ENCODE data around the gene PVALB.

PVALB gene

GRCh38 chr22:36807627-36808026, 9.2 kb downstream of the PVALB start:
- no peaks in the 10 kb centered on the region for H3K36me3 ChIP-seq (ENCODE audit: insufficient read depth, low read length)
- H3K27me3 ChIP-seq (ENCODE audit: control insufficient read depth in 1 of 2, insufficient read depth in 2 of 2, low read length in 2 of 2) = peaks cover 0 to 4% of the 10 kb centered on the region in 2 donors
- no peak overlapping the region for H3K27ac ChIP-seq (ENCODE audit: low read depth, low read length)
- no peak overlapping the region for H3K4me3 ChIP-seq (ENCODE audit: low read depth in 1 of 2, low read length in 2 of 2)
- no peaks in the 10 kb centered on the region for H3K9me3 ChIP-seq (ENCODE audit: low read length)
- no peak overlapping the region for H3K9ac ChIP-seq (ENCODE audit: low read length)
- H3K4me1 ChIP-seq (ENCODE audit: insufficient read depth, low read length) = no peaks in the 10 kb centered on the region

GRCh38 chr22:36806835-36807234, 10.0 kb downstream of the PVALB start:
- Histone ChIP-seq H3K36me3 (ENCODE audit: insufficient read depth, low read length) (no peaks in the 10 kb centered on the region), H3K9me3 (ENCODE audit: low read length) (no peaks in the 10 kb centered on the region), H3K9ac (ENCODE audit: low read length) (no peak overlapping the region), H3K27me3 (ENCODE audit: control insufficient read depth in 1 of 2, insufficient read depth in 2 of 2, low read length in 2 of 2) (no peaks in the 10 kb centered on the region), H3K4me3 (ENCODE audit: low read depth in 1 of 2, low read length in 2 of 2) (no peak overlapping the region), H3K27ac (ENCODE audit: low read depth, low read length) (no peak overlapping the region), H3K4me1 (ENCODE audit: insufficient read depth, low read length) (no peaks in the 10 kb centered on the region)

GRCh38 chr22:36803358-36803757, 13.5 kb downstream of the PVALB start:
- Histone ChIP-seq H3K4me1 (ENCODE audit: insufficient read depth, low read length) (no peaks in the 10 kb centered on the region), H3K27me3 (ENCODE audit: control insufficient read depth in 1 of 2, insufficient read depth in 2 of 2, low read length in 2 of 2) (no peaks in the 10 kb centered on the region)

GRCh38 chr22:36798674-36799066, 18.2 kb downstream of the PVALB start:
- Histone ChIP-seq H3K27me3 (ENCODE audit: control insufficient read depth in 1 of 2, insufficient read depth in 2 of 2, low read length in 2 of 2) (no peaks in the 10 kb centered on the region), H3K4me1 (ENCODE audit: insufficient read depth, low read length) (no peaks in the 10 kb centered on the region), H3K36me3 (ENCODE audit: insufficient read depth, low read length) (no peaks in the 10 kb centered on the region)

More at GRCh38 chr22:36803358-36803757, 13.5 kb downstream of the PVALB start:
- no peak overlapping the region for H3K4me3 ChIP-seq (ENCODE audit: low read depth in 1 of 2, low read length in 2 of 2)
- no peak overlapping the region for H3K9ac ChIP-seq (ENCODE audit: low read length)
- no peaks in the 10 kb centered on the region for H3K9me3 ChIP-seq (ENCODE audit: low read length)
- no peak overlapping the region for H3K27ac ChIP-seq (ENCODE audit: low read depth, low read length)
- no peaks in the 10 kb centered on the region for H3K36me3 ChIP-seq (ENCODE audit: insufficient read depth, low read length)

GRCh38 chr22:36797911-36798673, 18.7 kb downstream of the PVALB start:
- no peaks in the 10 kb centered on the region for H3K4me1 ChIP-seq (ENCODE audit: insufficient read depth, low read length)
- H3K9me3 ChIP-seq (ENCODE audit: low read length) = no peaks in the 10 kb centered on the region
- no peak overlapping the region for H3K4me3 ChIP-seq (ENCODE audit: low read depth in 1 of 2, low read length in 2 of 2)
- no peak overlapping the region for H3K27ac ChIP-seq (ENCODE audit: low read depth, low read length)
- no peaks in the 10 kb centered on the region for H3K27me3 ChIP-seq (ENCODE audit: control insufficient read depth in 1 of 2, insufficient read depth in 2 of 2, low read length in 2 of 2)
- H3K36me3 ChIP-seq (ENCODE audit: insufficient read depth, low read length) = no peaks in the 10 kb centered on the region
- no peak overlapping the region for H3K9ac ChIP-seq (ENCODE audit: low read length)

More at GRCh38 chr22:36798674-36799066, 18.2 kb downstream of the PVALB start:
- no peak overlapping the region for H3K4me3 ChIP-seq (ENCODE audit: low read depth in 1 of 2, low read length in 2 of 2)
- no peaks in the 10 kb centered on the region for H3K9me3 ChIP-seq (ENCODE audit: low read length)
- H3K27ac ChIP-seq (ENCODE audit: low read depth, low read length) = no peak overlapping the region
- H3K9ac ChIP-seq (ENCODE audit: low read length) = no peak overlapping the region

- H3K4me1 ChIP-seq (ENCODE audit: insufficient read depth, low read length) = no peaks in the 10 kb centered on the region
- no peaks in the 10 kb centered on the region for H3K36me3 ChIP-seq (ENCODE audit: insufficient read depth, low read length)
- no peaks in the 10 kb centered on the region for H3K9me3 ChIP-seq (ENCODE audit: low read length)
- H3K27me3 ChIP-seq (ENCODE audit: control insufficient read depth in 1 of 2, insufficient read depth in 2 of 2, low read length in 2 of 2) = no peaks in the 10 kb centered on the region
- H3K9ac ChIP-seq (ENCODE audit: low read length) = no peak overlapping the region
- H3K27ac ChIP-seq (ENCODE audit: low read depth, low read length) = no peak overlapping the region
- no peak overlapping the region for H3K4me3 ChIP-seq (ENCODE audit: low read depth in 1 of 2, low read length in 2 of 2)
Measured at GRCh38 chr22:36797374-36797773, 19.5 kb downstream of the PVALB start.

GRCh38 chr22:36796552-36797175, 20.2 kb downstream of the PVALB start:
- Histone ChIP-seq H3K4me1 (ENCODE audit: insufficient read depth, low read length) (no peaks in the 10 kb centered on the region), H3K9me3 (ENCODE audit: low read length) (no peaks in the 10 kb centered on the region), H3K27ac (ENCODE audit: low read depth, low read length) (no peak overlapping the region), H3K9ac (ENCODE audit: low read length) (no peak overlapping the region), H3K4me3 (ENCODE audit: low read depth in 1 of 2, low read length in 2 of 2) (no peak overlapping the region), H3K27me3 (ENCODE audit: control insufficient read depth in 1 of 2, insufficient read depth in 2 of 2, low read length in 2 of 2) (no peaks in the 10 kb centered on the region), H3K36me3 (ENCODE audit: insufficient read depth, low read length) (no peaks in the 10 kb centered on the region)

GRCh38 chr22:36795633-36796032, 21.2 kb downstream of the PVALB start:
- Histone ChIP-seq H3K27ac (ENCODE audit: low read depth, low read length) (no peak overlapping the region), H3K4me3 (ENCODE audit: low read depth in 1 of 2, low read length in 2 of 2) (no peak overlapping the region), H3K4me1 (ENCODE audit: insufficient read depth, low read length) (no peaks in the 10 kb centered on the region), H3K9ac (ENCODE audit: low read length) (no peak overlapping the region), H3K36me3 (ENCODE audit: insufficient read depth, low read length) (no peaks in the 10 kb centered on the region), H3K9me3 (ENCODE audit: low read length) (no peaks in the 10 kb centered on the region), H3K27me3 (ENCODE audit: control insufficient read depth in 1 of 2, insufficient read depth in 2 of 2, low read length in 2 of 2) (no peaks in the 10 kb centered on the region)

- Histone ChIP-seq H3K4me3 (ENCODE audit: low read depth in 1 of 2, low read length in 2 of 2) (no peak overlapping the region), H3K9ac (ENCODE audit: low read length) (no peak overlapping the region), H3K27ac (ENCODE audit: low read depth, low read length) (no peak overlapping the region), H3K4me1 (ENCODE audit: insufficient read depth, low read length) (no peaks in the 10 kb centered on the region), H3K27me3 (ENCODE audit: control insufficient read depth in 1 of 2, insufficient read depth in 2 of 2, low read length in 2 of 2) (no peaks in the 10 kb centered on the region), H3K9me3 (ENCODE audit: low read length) (no peaks in the 10 kb centered on the region), H3K36me3 (ENCODE audit: insufficient read depth, low read length) (no peaks in the 10 kb centered on the region)
Measured at GRCh38 chr22:36790648-36791047, 26.2 kb downstream of the PVALB start.

- H3K27me3 ChIP-seq (ENCODE audit: control insufficient read depth in 1 of 2, insufficient read depth in 2 of 2, low read length in 2 of 2) = no peaks in the 10 kb centered on the region
- H3K4me3 ChIP-seq (ENCODE audit: low read depth in 1 of 2, low read length in 2 of 2) = no peak overlapping the region
- peaks cover under 1% of the 10 kb centered on the region for H3K4me1 ChIP-seq (ENCODE audit: insufficient read depth, low read length)
- no peaks in the 10 kb centered on the region for H3K9me3 ChIP-seq (ENCODE audit: low read length)
- H3K9ac ChIP-seq (ENCODE audit: low read length) = no peak overlapping the region
- no peak overlapping the region for H3K27ac ChIP-seq (ENCODE audit: low read depth, low read length)
- H3K36me3 ChIP-seq (ENCODE audit: insufficient read depth, low read length) = no peaks in the 10 kb centered on the region
Measured at GRCh38 chr22:36787204-36787988, 29.4 kb downstream of the PVALB start.

- Histone ChIP-seq H3K27me3 (ENCODE audit: control insufficient read depth in 1 of 2, insufficient read depth in 2 of 2, low read length in 2 of 2) (no peaks in the 10 kb centered on the region), H3K9me3 (ENCODE audit: low read length) (no peaks in the 10 kb centered on the region), H3K9ac (ENCODE audit: low read length) (no peak overlapping the region), H3K36me3 (ENCODE audit: insufficient read depth, low read length) (no peaks in the 10 kb centered on the region), H3K27ac (ENCODE audit: low read depth, low read length) (no peak overlapping the region), H3K4me3 (ENCODE audit: low read depth in 1 of 2, low read length in 2 of 2) (no peak overlapping the region), H3K4me1 (ENCODE audit: insufficient read depth, low read length) (peaks cover 9% of the 10 kb centered on the region)
Measured at GRCh38 chr22:36783743-36784142, 33.1 kb downstream of the PVALB start.
